ENCODE data around the gene CNPY1.

CNPY1 gene

DNA sequence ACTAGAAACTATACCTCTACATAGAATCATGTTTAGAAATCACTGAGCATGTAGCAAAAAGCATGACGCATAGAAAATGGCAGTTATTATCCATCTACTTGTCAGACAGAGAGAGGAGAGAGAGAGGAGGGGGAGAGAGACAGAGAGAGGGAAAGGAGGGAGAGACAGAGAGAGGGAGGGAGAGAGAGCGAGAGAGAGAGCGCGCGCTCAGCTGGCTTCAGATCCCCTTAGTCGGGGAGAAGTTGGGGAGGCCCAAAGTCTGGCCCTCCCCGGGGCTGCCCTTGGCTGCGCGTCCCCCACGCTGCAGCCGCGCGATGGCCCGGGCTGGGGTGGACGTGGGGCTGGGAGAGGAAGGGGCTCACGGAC is 37.0 kb downstream of the CNPY1 start:
- DNase-seq, result no peak

DNA sequence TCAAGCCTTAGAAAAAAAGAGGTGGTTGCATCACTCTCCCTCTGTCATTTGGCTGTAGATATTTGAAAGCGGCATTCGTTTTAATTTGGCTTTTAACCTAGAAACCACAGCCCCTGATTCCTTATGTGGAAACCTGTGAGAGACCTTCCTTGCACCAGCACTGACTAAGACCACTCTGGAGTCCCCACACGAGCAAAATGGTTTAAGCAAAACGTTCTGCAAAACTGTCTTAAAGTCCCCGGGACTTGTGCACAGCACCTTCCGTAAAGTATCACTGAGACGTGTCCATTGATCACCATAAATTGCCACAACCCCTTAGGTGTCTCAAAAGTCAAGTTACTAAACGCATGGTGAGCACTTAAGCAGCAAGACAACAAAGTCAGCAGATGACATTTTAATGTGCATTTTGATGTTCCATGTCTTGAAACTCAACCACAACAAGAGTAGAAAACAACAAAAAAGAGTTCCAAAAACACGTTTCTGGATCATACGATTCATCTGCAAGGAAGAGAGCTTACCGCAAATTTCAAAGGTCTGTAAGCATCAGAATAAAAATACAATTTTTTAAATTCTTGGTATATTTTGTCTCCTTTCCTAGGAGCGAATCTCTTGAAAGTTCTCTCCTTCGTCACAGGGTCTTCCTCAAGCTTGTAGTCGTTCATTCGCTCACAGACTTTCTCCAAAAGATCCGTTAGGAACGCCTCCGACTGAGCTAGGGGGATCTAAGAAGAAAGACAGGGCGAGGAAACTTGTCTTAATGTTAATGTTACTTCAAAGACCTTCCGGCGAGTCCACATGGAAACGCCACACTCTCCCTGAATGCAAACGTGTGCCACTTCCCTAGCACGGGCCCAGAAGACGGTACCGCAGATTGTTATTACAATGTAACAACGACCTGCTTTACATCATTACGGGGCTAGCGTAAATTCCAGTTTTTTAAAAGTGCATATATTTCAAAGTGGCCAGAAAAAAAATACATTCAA is 37.7 kb downstream of the CNPY1 start:
- DNase-seq, result no peak

GRCh38 chr7:155507576-155507975 is 38.8 kb downstream of the CNPY1 start:
- DNase-seq, result no peak

- no peak for DNase-seq
Observed at GRCh38 chr7:155506854-155507337, 39.5 kb downstream of the CNPY1 start.

DNA sequence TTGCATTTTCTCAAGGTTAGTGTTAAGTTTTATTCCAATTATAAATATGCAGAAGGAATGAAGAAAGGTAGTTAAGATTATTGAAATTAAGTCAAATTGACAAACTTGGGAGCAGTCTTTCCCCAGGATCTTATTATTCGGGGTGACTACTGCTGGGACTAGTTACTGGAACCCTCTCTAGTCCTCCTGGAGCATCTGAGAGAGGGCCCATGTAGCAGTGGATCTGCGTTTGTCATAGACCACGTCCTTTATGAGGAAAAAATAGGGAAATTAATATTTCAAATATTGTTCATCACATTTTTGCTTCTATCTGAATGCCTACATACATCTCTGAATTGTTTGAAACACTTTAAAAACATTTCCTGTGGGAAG is 41.0 kb downstream of the CNPY1 start:
- no peak for DNase-seq

GRCh38 chr7:155497149-155497901 is 49.0 kb downstream of the CNPY1 start:
- DNase-seq, result no peak

DNA sequence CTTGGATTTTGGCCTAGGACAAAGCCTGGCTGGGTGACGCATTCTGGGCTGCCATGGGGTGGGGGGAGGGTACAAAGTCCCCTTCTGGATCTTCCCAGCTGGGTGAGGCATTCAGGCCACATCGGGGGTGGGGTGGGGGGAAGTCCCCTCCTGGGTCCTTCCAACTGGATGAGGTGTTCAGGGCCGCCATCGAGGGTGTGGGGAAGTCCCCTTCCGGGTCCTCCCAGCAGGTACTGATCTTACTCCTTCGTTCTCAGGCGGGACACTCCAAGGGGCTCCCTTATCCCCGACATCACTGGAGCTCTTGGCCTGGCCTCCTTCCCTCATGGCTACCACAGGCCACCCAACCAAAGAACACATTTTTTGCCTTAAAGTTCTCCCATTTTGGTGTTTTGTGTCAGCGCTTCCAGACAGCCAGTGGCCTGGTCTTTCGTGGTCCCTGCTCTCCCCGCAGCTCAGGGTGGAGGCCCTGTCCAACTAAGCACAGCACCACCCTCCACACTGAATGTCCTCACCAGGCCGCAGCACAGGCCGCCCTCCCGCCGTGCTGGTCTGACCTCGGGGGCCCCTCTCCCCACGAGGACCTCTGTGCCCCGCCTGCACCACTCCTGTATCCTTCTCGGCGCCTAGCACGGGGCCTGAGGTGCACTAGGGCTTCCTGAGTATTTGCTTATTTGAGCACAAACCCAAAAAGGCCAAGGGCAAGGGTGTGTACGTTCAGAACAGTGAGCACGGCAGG is 49.9 kb downstream of the CNPY1 start:
- no peak for DNase-seq

DNA sequence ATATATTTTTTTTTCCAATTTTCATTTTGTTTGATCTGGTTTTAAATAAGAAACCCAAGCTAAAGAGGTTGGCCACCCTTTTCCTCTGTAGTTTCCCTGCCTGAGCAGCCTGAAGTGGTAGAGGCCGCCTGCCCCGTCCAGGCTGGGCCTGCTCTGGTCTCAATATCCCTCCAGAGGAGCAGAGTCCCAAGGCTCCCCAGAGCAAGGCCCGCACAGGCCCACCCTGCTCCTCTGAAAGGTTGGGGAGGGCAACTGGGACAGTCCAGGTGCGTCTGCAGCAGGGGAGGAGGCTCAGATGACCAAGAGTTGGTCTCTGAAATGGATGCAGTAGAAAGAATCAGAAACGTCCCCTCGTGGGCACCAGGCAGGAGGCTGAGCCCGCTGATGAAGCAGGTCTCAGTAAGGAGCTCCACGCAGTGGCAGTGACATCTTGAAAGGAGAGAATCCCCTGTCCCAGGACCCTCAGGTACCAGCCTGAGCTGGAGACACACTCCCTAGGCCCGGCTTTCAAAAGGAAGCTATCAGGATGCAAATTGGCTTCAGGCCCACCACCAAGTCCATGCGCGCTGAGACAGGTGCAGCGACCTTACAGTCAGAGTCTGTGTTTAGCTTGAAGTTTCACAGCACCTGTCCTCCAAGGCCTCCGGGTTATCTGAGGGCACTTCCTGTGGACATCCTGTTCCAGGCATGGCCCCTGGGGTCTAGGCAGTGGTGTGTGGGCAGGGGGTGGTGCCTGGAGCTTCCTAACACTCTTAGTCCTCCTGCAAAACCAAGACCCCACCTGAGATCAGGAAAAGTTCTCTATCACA is 50.7 kb downstream of the CNPY1 start:
- no peak for DNase-seq

GRCh38 chr7:155494551-155494950 is 51.8 kb downstream of the CNPY1 start:
- no peak for DNase-seq

GRCh38 chr7:155493744-155494538 is 52.4 kb downstream of the CNPY1 start:
- no peak for DNase-seq

- no peak for DNase-seq
Observed at GRCh38 chr7:155491812-155492211, 54.5 kb downstream of the CNPY1 start.

GRCh38 chr7:155490697-155491628 is 55.4 kb downstream of the CNPY1 start:
- peak; percentile 8 to 23 for DNase-seq

- no peak for DNase-seq
Observed at GRCh38 chr7:155489862-155490696, 56.3 kb downstream of the CNPY1 start.

DNA sequence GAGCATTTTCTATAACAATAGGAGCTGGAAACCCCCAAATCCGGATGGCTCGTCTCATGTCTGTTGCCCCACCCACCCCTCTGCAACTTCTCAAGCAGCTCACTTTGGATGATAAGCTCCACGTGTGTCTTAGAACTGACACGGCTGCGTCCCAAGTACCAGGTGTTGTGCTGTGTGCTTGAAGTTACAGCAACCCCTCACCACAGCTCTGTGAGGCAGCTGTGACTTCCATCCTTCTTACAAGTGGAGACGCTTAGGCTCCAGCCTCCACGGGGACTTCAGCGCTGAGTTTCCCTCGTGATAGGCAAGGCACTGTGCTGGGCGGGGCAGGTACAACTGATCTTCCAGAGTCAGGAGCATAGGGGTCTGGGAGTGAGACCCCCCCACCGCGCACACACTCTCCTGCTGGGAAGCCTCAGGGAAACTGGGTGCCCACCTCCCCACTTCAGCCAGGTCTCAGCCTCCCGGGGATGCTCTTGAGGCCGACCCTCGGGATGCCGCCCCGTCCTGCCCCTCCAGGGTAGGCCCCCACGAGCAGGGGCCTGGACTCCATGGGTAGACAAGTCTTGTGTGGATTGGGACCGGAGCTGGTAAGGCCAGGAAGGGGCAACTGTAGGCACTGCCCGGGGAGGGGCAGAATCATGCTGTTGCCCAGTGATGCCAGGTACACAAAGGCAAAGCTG is 57.1 kb downstream of the CNPY1 start:
- DNase-seq, result no peak

- no peak for DNase-seq
Observed at GRCh38 chr7:155488483-155489127, 57.8 kb downstream of the CNPY1 start.

GRCh38 chr7:155487509-155488482 is 58.6 kb downstream of the CNPY1 start:
- DNase-seq, result no peak

All from inflammatory macrophage treated with lipopolysaccharide for 1 hour (primary cell).